Activated T-cell treated with anti-CD3 and anti-CD28 coated beads, Interleukin-2, amount 50 U/mL, for 4 hours (primary cell): ENCODE results near the gene ZNF92. TPM values are rescaled to one million over a fixed set of nuclear protein-coding genes. Genes with fewer than 3 reads are reported as not detected.
A peak's percentile ranks its signal among the peaks of the same experiment; 100 is the strongest.
"Not testable (repeated sequence)": the region's sequence is repeated elsewhere in the genome, so short reads cannot be mapped to it uniquely, and the experiment has no call there.

Experiments
- ATAC-seq, 2 donors: fragments of 200-7000 bp; cut with Tn5 transposase; one replicate each; pipeline ENCODE4 v1.10.0; 2021
- DNase-seq: peaks from one replicate; pipeline ENCODE4 v3.0.0-alpha.2; 2020
- H3K27me3 Mint-ChIP-seq: one replicate; pipeline ENCODE4 v1.8.0; 2021; ENCODE audit warnings: low read depth, mixed read lengths
- H3K36me3 Mint-ChIP-seq: one replicate; pipeline ENCODE4 v1.8.0; 2022; ENCODE audit warnings: mixed read lengths; ENCODE audit not compliant: insufficient read depth
- H3K4me1 Mint-ChIP-seq: one replicate; pipeline ENCODE4 v1.8.0; 2021; ENCODE audit warnings: low read depth, mixed read lengths
- H3K4me3 Mint-ChIP-seq: one replicate; pipeline ENCODE4 v1.8.0; 2021; ENCODE audit warnings: mild to moderate bottlenecking, moderate library complexity, mixed read lengths
- H3K9me3 Mint-ChIP-seq: one replicate; pipeline ENCODE4 v1.8.0; 2021; ENCODE audit warnings: mixed read lengths
- total RNA-seq, 3 donors: library from RNA; stranded (reverse); gene quantifications; one replicate each; pipeline ENCODE4 v1.2.1, GENCODE V29; 2021

The ZNF92 gene
- total RNA-seq, result 10 to 100 TPM in 1 of 3 donors, 1 to 10 TPM in 2; 8.1 to 10.4 (median 8.9) TPM

- Mint-ChIP-seq H3K4me3 (peak within 1 kb of the TSS; percentile 91), H3K27me3 (no peaks in the 10 kb centered on the region), H3K36me3 (peaks cover 13% of the 10 kb centered on the region), H3K9me3 (no peaks in the 10 kb centered on the region), H3K4me1 (peaks cover 41% of the 10 kb centered on the region)
- peak; percentile 92 for DNase-seq
- peak; percentile 99 for ATAC-seq
Measured at GRCh38 chr7:65373608-65374351, at the start of gene ZNF92. Gene ZNF92, plus strand, starts transcription at chr7:65373855. Its CDS starts 143 bp downstream, at chr7:65373998.

GRCh38 chr7:65325793-65326432 is 47.7 kb upstream of the ZNF92 start:
- no peak overlapping the region for H3K4me3 Mint-ChIP-seq
- ATAC-seq, result no peak
- no peaks in the 10 kb centered on the region for H3K36me3 Mint-ChIP-seq
- peaks cover 2% of the 10 kb centered on the region for H3K4me1 Mint-ChIP-seq
- H3K9me3 Mint-ChIP-seq, result no peaks in the 10 kb centered on the region
- no peaks in the 10 kb centered on the region for H3K27me3 Mint-ChIP-seq
- DNase-seq, result no peak

GRCh38 chr7:65338346-65338745 is 35.3 kb upstream of the ZNF92 start:
- no peaks in the 10 kb centered on the region for H3K4me1 Mint-ChIP-seq
- H3K36me3 Mint-ChIP-seq, result no peaks in the 10 kb centered on the region
- peaks cover 2% of the 10 kb centered on the region for H3K27me3 Mint-ChIP-seq
- H3K4me3 Mint-ChIP-seq, result no peak overlapping the region
- DNase-seq (no peak), ATAC-seq (no peak)
- no peaks in the 10 kb centered on the region for H3K9me3 Mint-ChIP-seq

- peaks cover 2% of the 10 kb centered on the region for H3K27me3 Mint-ChIP-seq
- H3K36me3 Mint-ChIP-seq, result no peaks in the 10 kb centered on the region
Measured at GRCh38 chr7:65339257-65339656, 34.4 kb upstream of the ZNF92 start.

GRCh38 chr7:65342723-65343629 is 30.7 kb upstream of the ZNF92 start:
- ATAC-seq (no peak), DNase-seq (no peak)
- H3K4me3 Mint-ChIP-seq, result no peak overlapping the region
- no peaks in the 10 kb centered on the region for H3K9me3 Mint-ChIP-seq
- peaks cover 3% of the 10 kb centered on the region for H3K27me3 Mint-ChIP-seq
- no peaks in the 10 kb centered on the region for H3K4me1 Mint-ChIP-seq
- no peaks in the 10 kb centered on the region for H3K36me3 Mint-ChIP-seq

More at GRCh38 chr7:65339257-65339656, 34.4 kb upstream of the ZNF92 start:
- no peak for DNase-seq
- Mint-ChIP-seq H3K4me3 (no peak overlapping the region), H3K9me3 (no peaks in the 10 kb centered on the region), H3K4me1 (no peaks in the 10 kb centered on the region)
- ATAC-seq, result no peak

GRCh38 chr7:65344541-65344940 is 29.1 kb upstream of the ZNF92 start:
- H3K9me3 Mint-ChIP-seq, ATAC-seq, H3K4me3 Mint-ChIP-seq, H3K36me3 Mint-ChIP-seq, H3K27me3 Mint-ChIP-seq, H3K4me1 Mint-ChIP-seq, DNase-seq: not testable (repeated sequence)

- H3K36me3 Mint-ChIP-seq, result no peaks in the 10 kb centered on the region
- ATAC-seq (no peak), DNase-seq (no peak)
- no peaks in the 10 kb centered on the region for H3K9me3 Mint-ChIP-seq
- no peak overlapping the region for H3K4me3 Mint-ChIP-seq
- H3K4me1 Mint-ChIP-seq, result no peaks in the 10 kb centered on the region
- peaks cover 15% of the 10 kb centered on the region for H3K27me3 Mint-ChIP-seq
Measured at GRCh38 chr7:65354263-65354662, 19.4 kb upstream of the ZNF92 start.

GRCh38 chr7:65369843-65370242 is 3.8 kb upstream of the ZNF92 start:
- ATAC-seq, result no peak
- H3K9me3 Mint-ChIP-seq, result no peaks in the 10 kb centered on the region
- peaks cover 9% of the 10 kb centered on the region for H3K4me1 Mint-ChIP-seq
- H3K36me3 Mint-ChIP-seq, result no peaks in the 10 kb centered on the region
- DNase-seq, result no peak
- no peak overlapping the region for H3K4me3 Mint-ChIP-seq
- no peaks in the 10 kb centered on the region for H3K27me3 Mint-ChIP-seq

GRCh38 chr7:65371468-65371867 is 2.2 kb upstream of the ZNF92 start:
- ATAC-seq (no peak), DNase-seq (no peak)
- Mint-ChIP-seq H3K9me3 (no peaks in the 10 kb centered on the region), H3K4me1 (peaks cover 24% of the 10 kb centered on the region), H3K36me3 (peaks cover 1% of the 10 kb centered on the region), H3K4me3 (no peak overlapping the region), H3K27me3 (no peaks in the 10 kb centered on the region)

- Mint-ChIP-seq H3K27me3 (no peaks in the 10 kb centered on the region), H3K9me3 (no peaks in the 10 kb centered on the region), H3K36me3 (peaks cover 32% of the 10 kb centered on the region), H3K4me3 (no peak overlapping the region), H3K4me1 (peaks cover 81% of the 10 kb centered on the region)
- DNase-seq (no peak), ATAC-seq (no peak)
Measured at GRCh38 chr7:65379318-65379717, 5.7 kb downstream of the ZNF92 start.

GRCh38 chr7:65381742-65382141 is 8.1 kb downstream of the ZNF92 start:
- DNase-seq, result no peak
- Mint-ChIP-seq H3K4me3 (no peak overlapping the region), H3K4me1 (peaks cover 74% of the 10 kb centered on the region), H3K27me3 (no peaks in the 10 kb centered on the region), H3K36me3 (peaks cover 34% of the 10 kb centered on the region), H3K9me3 (no peaks in the 10 kb centered on the region)
- ATAC-seq, result no peak

GRCh38 chr7:65382452-65382851 is 8.8 kb downstream of the ZNF92 start:
- peaks cover 70% of the 10 kb centered on the region for H3K4me1 Mint-ChIP-seq
- no peak for ATAC-seq

GRCh38 chr7:65387891-65388290 is 14.2 kb downstream of the ZNF92 start:
- Mint-ChIP-seq H3K9me3 (no peaks in the 10 kb centered on the region), H3K36me3 (peaks cover 40% of the 10 kb centered on the region), H3K27me3 (no peaks in the 10 kb centered on the region), H3K4me3 (no peak overlapping the region), H3K4me1 (peaks cover 35% of the 10 kb centered on the region)
- DNase-seq (no peak), ATAC-seq (no peak)

More at GRCh38 chr7:65382452-65382851, 8.8 kb downstream of the ZNF92 start:
- no peak for DNase-seq
- Mint-ChIP-seq H3K4me3 (no peak overlapping the region), H3K27me3 (no peaks in the 10 kb centered on the region), H3K36me3 (peaks cover 32% of the 10 kb centered on the region), H3K9me3 (no peaks in the 10 kb centered on the region)

- peaks cover 30% of the 10 kb centered on the region for H3K4me1 Mint-ChIP-seq
Measured at GRCh38 chr7:65390588-65390987, 16.9 kb downstream of the ZNF92 start.

More at GRCh38 chr7:65390588-65390987, 16.9 kb downstream of the ZNF92 start:
- DNase-seq, result no peak
- Mint-ChIP-seq H3K27me3 (no peaks in the 10 kb centered on the region), H3K36me3 (peaks cover 54% of the 10 kb centered on the region), H3K9me3 (peaks cover 4% of the 10 kb centered on the region), H3K4me3 (no peak overlapping the region)
- ATAC-seq, result no peak
